B cell (primary cell): ENCODE measurements around the gene ERBIN. TPM values are rescaled to one million over a fixed set of nuclear protein-coding genes. Genes with fewer than 3 reads are reported as not detected.

Experiments
- ATAC-seq: fragments of 200-7000 bp; cut with Tn5 transposase; one replicate; pipeline ENCODE4 v1.10.0; 2021; ENCODE audit warnings: low read depth, mild to moderate bottlenecking, moderate number of reproducible peaks, moderate library complexity
- CTCF ChIA-PET: fragments of 350-600 bp; sonication (Branson Sonifier 250); formaldehyde crosslinking; loops from one replicate; lab custom pipeline; 2021; ENCODE audit warnings: antibody characterized with exemption, inconsistent platforms; lab: Charles Lee
- POLR2A ChIA-PET: fragments of 350-600 bp; sonication (Branson Sonifier 250); formaldehyde crosslinking; loops from one replicate; lab custom pipeline; 2021; ENCODE audit warnings: antibody characterized with exemption; lab: Charles Lee
- DNase-seq: peaks from one replicate; pipeline ENCODE4 v3.0.0; 2013
- H2AFZ ChIP-seq: 2 replicates; pipeline ENCODE4 v1.6.1; 2012; ENCODE audit warnings: mild to moderate bottlenecking, low read depth, low read length; ENCODE audit not compliant: insufficient read depth, poor library complexity, severe bottlenecking
- H3K27ac ChIP-seq, 2 donors: 1 replicate in 1 of 2; 2 replicates in 1 of 2; pipeline ENCODE4 v1.5.1; 2012 to 2013; ENCODE audit warnings: low read length in 2 of 2, mild to moderate bottlenecking in 2 of 2, moderate library complexity in 1 of 2
- H3K27me3 ChIP-seq, 4 experiments: fragments of 200-600 bp in 1 of 4; sonication (generic) in 1 of 4; replicated peaks in 1 of 4; 1 replicate in 2 of 4; 2 replicates in 2 of 4; pipeline versions ENCODE4 v1.6.1 to v1.7.0; 2013 to 2016; ENCODE audit warnings: low read length in 3 of 4, mild to moderate bottlenecking in 2 of 4, mixed read lengths in 1 of 4, moderate library complexity in 1 of 4; ENCODE audit not compliant: insufficient read depth in 4 of 4, control insufficient read depth in 3 of 4; ENCODE audit errors: control extremely low read depth in 1 of 4
- H3K36me3 ChIP-seq, 2 experiments: replicated peaks in 1 of 2; 1 replicate in 1 of 2; 2 replicates in 1 of 2; pipeline versions ENCODE4 v1.6.1 to v1.7.1; 2013; ENCODE audit warnings: low read length in 1 of 2; ENCODE audit not compliant: insufficient read depth in 2 of 2, control insufficient read depth in 1 of 2; ENCODE audit errors: control extremely low read depth in 1 of 2, extremely low read depth in 1 of 2
- H3K4me1 ChIP-seq, 2 donors: fragments of 200-600 bp in 1 of 2; sonication (generic) in 1 of 2; 1 replicate in 1 of 2; 2 replicates in 1 of 2; pipeline versions ENCODE4 v1.5.1 to v1.6.1; 2013 to 2017; ENCODE audit warnings: low read length in 2 of 2; ENCODE audit not compliant: control insufficient read depth in 2 of 2, insufficient read depth in 2 of 2
- H3K4me2 ChIP-seq: replicated peaks from 2 replicates; pipeline ENCODE3; 2012; ENCODE audit warnings: mild to moderate bottlenecking, low read depth, low read length; ENCODE audit not compliant: poor library complexity, severe bottlenecking
- H3K4me3 ChIP-seq, 5 experiments: fragments of 200-600 bp in 1 of 5; sonication (generic) in 1 of 5; 1 replicate in 3 of 5; 2 replicates in 2 of 5; pipeline versions ENCODE4 v1.5.1 to v1.7.0; 2011 to 2016; ENCODE audit warnings: low read length in 4 of 5, mild to moderate bottlenecking in 4 of 5, low read depth in 2 of 5, control low read depth in 1 of 5, moderate library complexity in 1 of 5; ENCODE audit not compliant: insufficient read depth in 1 of 5; ENCODE audit errors: control extremely low read depth in 1 of 5, extremely low read depth in 1 of 5
- H3K79me2 ChIP-seq: fragments of 200-600 bp; sonication (generic); one replicate; pipeline ENCODE4 v1.6.0; 2016; ENCODE audit warnings: low read length; ENCODE audit not compliant: control insufficient read depth, insufficient read depth
- H3K9ac ChIP-seq: fragments of 200-600 bp; sonication (generic); 2 replicates; pipeline ENCODE4 v1.6.1; 2017; ENCODE audit warnings: mild to moderate bottlenecking, low read length, moderate library complexity
- H3K9me3 ChIP-seq, 3 donors: one replicate each; pipeline versions ENCODE4 v1.6.1 to v1.7.1; 2013; ENCODE audit warnings: low read length in 2 of 3; ENCODE audit not compliant: control insufficient read depth in 2 of 3, insufficient read depth in 1 of 3; ENCODE audit errors: control extremely low read depth in 1 of 3
- H4K20me1 ChIP-seq: 2 replicates; pipeline ENCODE4 v1.6.0; 2012; ENCODE audit warnings: mild to moderate bottlenecking, low read length; ENCODE audit not compliant: insufficient read depth, control insufficient read depth, poor library complexity, severe bottlenecking
- H3K27ac Mint-ChIP-seq: one replicate; pipeline ENCODE4 v1.8.0; 2021; ENCODE audit warnings: mixed read lengths
- H3K27me3 Mint-ChIP-seq: one replicate; pipeline ENCODE4 v1.8.0; 2021; ENCODE audit warnings: mixed read lengths
- H3K4me1 Mint-ChIP-seq: one replicate; pipeline ENCODE4 v1.8.0; 2021; ENCODE audit warnings: mixed read lengths
- H3K4me3 Mint-ChIP-seq: one replicate; pipeline ENCODE4 v1.8.0; 2021; ENCODE audit warnings: mixed read lengths
- H3K9me3 Mint-ChIP-seq: one replicate; pipeline ENCODE4 v1.8.0; 2022; ENCODE audit warnings: mixed read lengths; ENCODE audit not compliant: insufficient read depth
- EZH2 ChIP-seq: IDR thresholded peaks from 2 replicates; pipeline ENCODE4 v1.6.1; 2012; ENCODE audit warnings: borderline replicate concordance, low read depth, mild to moderate bottlenecking, moderate library complexity, low read length; ENCODE audit not compliant: insufficient read depth, poor library complexity, severe bottlenecking
- WGBS: methylation state at CpG from one replicate; pipeline ENCODE4 v1.1.5; 2013; ENCODE audit warnings: missing lambda C conversion rate; ENCODE audit not compliant: insufficient coverage; 5-methylcytosine and 5-hydroxymethylcytosine counted together
- intact Hi-C: fragments of 100-400 bp; cut with micrococcal nuclease; formaldehyde crosslinking; loops from one replicate; pipeline ENCODE4 v1.10.0; 2022
- polyA plus RNA-seq: library from polyadenylated mRNA; depleted of rRNA; stranded (reverse); fragments of >200 nt; gene quantifications from 2 replicates; pipeline ENCODE4 v1.2.3, GENCODE V29; 2012
- total RNA-seq, 2 donors: library from RNA; stranded (reverse); fragments of 120-200 nt in 1 of 2; gene quantifications; 1 replicate in 1 of 2; 2 replicates in 1 of 2; pipeline versions ENCODE4 v1.2.3 to v1.2.4, GENCODE V29; 2013 to 2022
- TF ChIP-seq, protein P1 (sequence below): fragments of 200-600 bp; IDR thresholded peaks from one replicate; pipeline ENCODE4 v1.8.0; 2022; ENCODE audit warnings: antibody characterized with exemption, mild to moderate bottlenecking

Gene ERBIN
- total and polyA plus RNA-seq, 2 donors (not counting 1 experiment from before 2014, with no cell fraction given), result 27.7 to 106 TPM

DNA sequence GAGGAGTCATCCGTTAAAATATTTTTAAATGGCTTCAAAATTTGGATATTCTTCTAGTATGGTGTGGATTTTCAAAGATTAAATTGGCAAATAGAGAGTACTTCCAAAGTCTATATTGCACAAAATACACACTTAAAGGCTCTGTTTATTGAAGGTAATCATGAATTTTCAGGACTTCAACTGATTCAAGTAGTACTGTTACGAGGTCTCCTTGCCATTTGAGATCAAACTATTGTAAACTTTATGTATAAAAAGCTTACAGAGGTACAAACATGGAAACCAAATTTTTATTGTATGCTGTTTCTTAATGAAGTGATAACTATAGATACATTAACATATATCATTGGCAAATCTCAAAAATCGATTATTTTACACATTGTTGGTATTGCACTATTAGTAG is 2.5 kb downstream of the ERBIN start:
- H3K79me2 ChIP-seq, result peaks cover 76% of the 10 kb centered on the region
- peak overlapping the region in 2 of 5 experiments; percentile 84 to 96 for H3K4me3 ChIP-seq
- no peak overlapping the region for H2AFZ ChIP-seq
- DNase-seq (no peak), ATAC-seq (no peak)
- ChIA-PET CTCF (no interaction called here), POLR2A (no interaction called here)
- no peak overlapping the region for H3K27ac ChIP-seq
- H3K4me1 ChIP-seq, result peaks cover 21 to 27% of the 10 kb centered on the region in 2 donors
- Mint-ChIP-seq H3K27me3 (no peaks in the 10 kb centered on the region), H3K4me1 (peaks cover 58% of the 10 kb centered on the region), H3K27ac (no peak overlapping the region), H3K4me3 (peak overlapping the region; percentile 19), H3K9me3 (no peaks in the 10 kb centered on the region)
- H4K20me1 ChIP-seq, result peaks cover 35% of the 10 kb centered on the region
- H3K9ac ChIP-seq, result peak overlapping the region; percentile 95
- no peaks in the 10 kb centered on the region for H3K9me3 ChIP-seq
- H3K4me2 ChIP-seq, result peak overlapping the region; percentile 91
- no peaks in the 10 kb centered on the region for H3K27me3 ChIP-seq
- H3K36me3 ChIP-seq, result peaks cover 3 to 12% of the 10 kb centered on the region in 2 experiments
- TF ChIP-seq, protein P1, sequence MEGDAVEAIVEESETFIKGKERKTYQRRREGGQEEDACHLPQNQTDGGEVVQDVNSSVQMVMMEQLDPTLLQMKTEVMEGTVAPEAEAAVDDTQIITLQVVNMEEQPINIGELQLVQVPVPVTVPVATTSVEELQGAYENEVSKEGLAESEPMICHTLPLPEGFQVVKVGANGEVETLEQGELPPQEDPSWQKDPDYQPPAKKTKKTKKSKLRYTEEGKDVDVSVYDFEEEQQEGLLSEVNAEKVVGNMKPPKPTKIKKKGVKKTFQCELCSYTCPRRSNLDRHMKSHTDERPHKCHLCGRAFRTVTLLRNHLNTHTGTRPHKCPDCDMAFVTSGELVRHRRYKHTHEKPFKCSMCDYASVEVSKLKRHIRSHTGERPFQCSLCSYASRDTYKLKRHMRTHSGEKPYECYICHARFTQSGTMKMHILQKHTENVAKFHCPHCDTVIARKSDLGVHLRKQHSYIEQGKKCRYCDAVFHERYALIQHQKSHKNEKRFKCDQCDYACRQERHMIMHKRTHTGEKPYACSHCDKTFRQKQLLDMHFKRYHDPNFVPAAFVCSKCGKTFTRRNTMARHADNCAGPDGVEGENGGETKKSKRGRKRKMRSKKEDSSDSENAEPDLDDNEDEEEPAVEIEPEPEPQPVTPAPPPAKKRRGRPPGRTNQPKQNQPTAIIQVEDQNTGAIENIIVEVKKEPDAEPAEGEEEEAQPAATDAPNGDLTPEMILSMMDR, result no peak
- no peak for TF ChIP-seq EZH2
- intact Hi-C loops, result loop anchor here (5.0 kb wide), 4 partner anchors 33 to 1278 kb away; no protein-coding TSS in a partner anchor
- no CpG with 5 or more reads among the region's 3 CpGs for WGBS

DNA sequence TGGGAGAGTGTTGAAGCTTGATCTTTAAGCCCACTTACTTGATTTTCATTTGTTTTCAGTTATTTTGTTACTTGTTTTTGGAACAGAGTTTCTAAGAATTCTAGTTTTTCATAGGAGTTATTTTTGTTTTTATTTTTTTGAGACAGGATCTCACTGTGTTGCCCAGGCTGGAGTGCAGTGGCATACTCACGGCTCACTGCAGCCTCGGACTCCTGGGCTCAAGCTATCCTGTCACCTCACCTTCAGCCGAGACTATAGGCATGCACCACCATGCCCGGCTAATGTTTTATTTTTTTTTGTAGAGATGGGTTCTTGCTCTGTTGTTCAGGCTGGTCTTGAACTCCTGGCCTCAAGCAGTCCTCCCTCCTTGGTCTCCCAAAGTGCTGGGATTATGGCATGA is 6.3 kb downstream of the ERBIN start:
- no peak for TF ChIP-seq EZH2
- TF ChIP-seq, protein P1, result no peak
- Histone ChIP-seq H3K4me1 (peaks cover 23 to 43% of the 10 kb centered on the region in 2 donors), H3K27ac (no peak overlapping the region), H3K79me2 (peaks cover 99% of the 10 kb centered on the region), H3K9me3 (no peaks in the 10 kb centered on the region), H4K20me1 (peaks cover 68% of the 10 kb centered on the region), H3K9ac (no peak overlapping the region), H3K4me3 (no peak overlapping the region), H3K27me3 (no peaks in the 10 kb centered on the region), H2AFZ (no peak overlapping the region), H3K4me2 (no peak overlapping the region), H3K36me3 (peaks cover 3 to 12% of the 10 kb centered on the region in 2 experiments)
- CTCF ChIA-PET, result no interaction called here
- WGBS, result 100% methylated on average over 1 of the region's 4 CpGs
- Mint-ChIP-seq H3K27ac (no peak overlapping the region), H3K4me3 (no peak overlapping the region), H3K27me3 (no peaks in the 10 kb centered on the region), H3K4me1 (peaks cover 76% of the 10 kb centered on the region), H3K9me3 (no peaks in the 10 kb centered on the region)
- DNase-seq (no peak), ATAC-seq (no peak)
- POLR2A ChIA-PET, result no interaction called here
- intact Hi-C loops, result no loop called here
